ENCODE data around the gene SPAG6. TPM values are rescaled to one million over a fixed set of nuclear protein-coding genes. Genes with fewer than 3 reads are reported as not detected.

Gene SPAG6
- total and polyA plus RNA-seq, 2 of the 8 experiments (the other 6 are each of a cell fraction or from before 2014, with no cell fraction given): 0.14 TPM; not detected in 1

- Histone ChIP-seq H4K8ac (ENCODE audit: extremely low read depth, insufficient read depth, low read length) (no peak overlapping the region), H3K4me3 (ENCODE audit: extremely low read depth in 1 of 4, insufficient read depth in 2 of 4, low read depth in 3 of 4, low read length in 4 of 4) (no peak overlapping the region), H3K56ac (replicated peaks; ENCODE audit: insufficient read length, low read depth, low read length) (no peak overlapping the region), H3K79me1 (ENCODE audit: low read depth, low read length) (no peaks in the 10 kb centered on the region), H3K36me3 (ENCODE audit: control insufficient read depth in 2 of 4, insufficient read depth in 4 of 4, low read length in 3 of 4) (no peaks in the 10 kb centered on the region; a peak in 1 of 8 replicates), H4K5ac (ENCODE audit: insufficient read length, low read depth, low read length) (no peak overlapping the region), H3K79me2 (ENCODE audit: control insufficient read depth in 1 of 2, insufficient read depth in 2 of 2, low read length in 2 of 2) (no peaks in the 10 kb centered on the region), H2BK120ac (replicated peaks; ENCODE audit: low read depth, low read length) (no peak overlapping the region), H3K18ac (ENCODE audit: extremely low read depth, low read length) (no peak overlapping the region), H4K91ac (replicated peaks; ENCODE audit: insufficient read length, low read length) (no peak overlapping the region), H3K9ac (replicated peaks in 1 of 4; ENCODE audit: extremely low read depth in 1 of 4, low read depth in 3 of 4, low read length in 3 of 4) (no peak overlapping the region), H2BK5ac (ENCODE audit: low read depth, low read length) (no peak overlapping the region), H3K27ac (ENCODE audit: low read depth, low read length) (no peak overlapping the region), H2BK12ac (ENCODE audit: low read depth, low read length) (no peak overlapping the region), H3K23me2 (ENCODE audit: low read depth, low read length) (peaks cover 7% of the 10 kb centered on the region; the same call in 1 of the 2 replicates), H3K23ac (ENCODE audit: insufficient read length) (no peak overlapping the region), H3K4me1 (replicated peaks in 1 of 4; ENCODE audit: control insufficient read depth in 3 of 4, insufficient read depth in 4 of 4, low read length in 3 of 4) (peaks cover 0 to 5% (median 3%) of the 10 kb centered on the region in 4 experiments; a peak in 3 of 7 replicates), H3K4me2 (ENCODE audit: insufficient read depth in 1 of 2, low read depth in 2 of 2, low read length in 2 of 2) (no peak overlapping the region), H3K4ac (replicated peaks; ENCODE audit: insufficient read length, low read depth, low read length) (no peak overlapping the region), H2AFZ (ENCODE audit: low read length) (no peak overlapping the region), H3K14ac (ENCODE audit: insufficient read length) (no peak overlapping the region), H4K20me1 (replicated peaks in 1 of 2; ENCODE audit: control insufficient read depth in 1 of 2, insufficient read depth in 2 of 2, low read length in 2 of 2) (peaks cover 2 to 9% of the 10 kb centered on the region in 2 experiments), H3K27me3 (replicated peaks in 1 of 4; ENCODE audit: control insufficient read depth in 3 of 4, extremely low read depth in 1 of 4, insufficient read depth in 3 of 4, low read length in 3 of 4) (peaks cover 52 to 98% (median 82%) of the 10 kb centered on the region in 4 experiments), H2BK15ac (ENCODE audit: low read length) (no peak overlapping the region), H2AK5ac (ENCODE audit: low read depth, low read length) (no peak overlapping the region), H3K9me3 (ENCODE audit: insufficient read depth in 2 of 2, low read depth in 1 of 2, low read length in 1 of 2) (no peaks in the 10 kb centered on the region; a peak in 1 of 4 replicates), H2BK20ac (ENCODE audit: low read length) (no peak overlapping the region)
- FAIRE-seq (no peak), DNase-seq (ENCODE audit: low read depth in 1 of 2, low spot score in 2 of 2) (no peak)
- 15% methylated on average over 3 of the region's 3 CpGs; no CpG with 5 or more reads in 1 of the 2 experiments for WGBS, 2 experiments (ENCODE audit: extremely low coverage in 1 of 2, insufficient coverage in 1 of 2, insufficient read length in 1 of 2, insufficient replicate concordance in 2 of 2, low coverage in 1 of 2, low lambda C conversion rate in 2 of 2, missing lambda C conversion rate in 1 of 2)
- POLR2A ChIA-PET (ENCODE audit: partially characterized antibody): no interaction called here
- no peak for TF ChIP-seq KDM1A (IDR thresholded peaks at IDR 0.05; ENCODE audit: borderline replicate concordance, low read length)
- TF ChIP-seq ATF3 (IDR thresholded peaks at IDR 0.05; ENCODE audit: insufficient read depth, low read depth, low read length): no peak
- TF ChIP-seq YY1 (IDR thresholded peaks at IDR 0.05; ENCODE audit: low read depth, low read length): no peak
- TF ChIP-seq CTBP2 (IDR thresholded peaks at IDR 0.05; ENCODE audit: borderline replicate concordance, insufficient read depth, insufficient read length, low read length): no peak
- no peak for TF ChIP-seq BACH1 (IDR thresholded peaks at IDR 0.05; ENCODE audit: low read length)
- no peak for TF ChIP-seq TBP (IDR thresholded peaks at IDR 0.05; ENCODE audit: low read depth, low read length)
- TF ChIP-seq CREB1 (IDR thresholded peaks at IDR 0.05): no peak
- TF ChIP-seq MAFK (IDR thresholded peaks at IDR 0.05; ENCODE audit: low read depth, low read length): no peak
- no peak for TF ChIP-seq GTF2F1 (IDR thresholded peaks at IDR 0.05; ENCODE audit: borderline replicate concordance, low read depth, low read length)
- TF ChIP-seq EP300 (IDR thresholded peaks at IDR 0.05; ENCODE audit: borderline replicate concordance in 1 of 2, low read depth in 2 of 2, low read length in 2 of 2): no peak
- TF ChIP-seq KDM4A (IDR thresholded peaks at IDR 0.05; ENCODE audit: low read depth, low read length, severe bottlenecking): no peak
- no peak for TF ChIP-seq POLR2A (IDR thresholded peaks at IDR 0.05; ENCODE audit: control extremely low read depth in 1 of 2, low read depth in 2 of 2, low read length in 2 of 2)
- no peak for TF ChIP-seq JUND (IDR thresholded peaks at IDR 0.05; ENCODE audit: low read length)
- CTCF ChIA-PET (ENCODE audit: partially characterized antibody): interaction anchor here (0.8 to 1.5 kb wide), 3 partner anchors 20 to 84 kb away, joined by 3 read pairs; no protein-coding TSS in a partner anchor
Measured at GRCh38 chr10:22343731-22344130, 1.6 kb upstream of the SPAG6 start.

Measured in H1 (cell line).